HT1080 (cell line): Measurements from ENCODE around the gene TNFSF18. TPM values are rescaled to one million over a fixed set of nuclear protein-coding genes. Genes with fewer than 3 reads are reported as not detected.
"Not testable (repeated sequence)": the region's sequence is repeated elsewhere in the genome, so short reads cannot be mapped to it uniquely, and the experiment has no call there.

Experiments
- DNase-seq: peaks from one replicate; pipeline ENCODE4 v3.0.0-alpha.2; 2015; ENCODE audit warnings: low read depth
- polyA plus RNA-seq, 2 experiments: library from polyadenylated mRNA; depleted of rRNA; stranded (reverse); fragments of >200 nt; gene quantifications; 2 replicates each; pipeline ENCODE4 v1.2.3, GENCODE V29; 2015
- total RNA-seq: library from RNA; depleted of rRNA; stranded (reverse); fragments of >200 nt; shearing (Covaris generic); gene quantifications from 2 replicates; pipeline ENCODE4 v1.2.3, GENCODE V29; 2014; rRNA removed

TNFSF18 gene
- 0.03 TPM in 1 of 2 replicates, not detected in the other for total RNA-seq
- polyA plus RNA-seq (2015; cell fraction: cytosol; rRNA removed) = 0.06 and 0.19 TPM in 2 replicates
- polyA plus RNA-seq (2015; cell fraction: nucleus; rRNA removed) = not detected in 2 replicates

- no peak for DNase-seq
Measured at GRCh38 chr1:173050865-173051264, at the start of gene TNFSF18. TSS of gene TNFSF18 (minus strand) at chr1:173050941. CDS start at chr1:173050896, 45 bp downstream.

- DNase-seq = no peak
Measured at GRCh38 chr1:173099166-173099565, 48.4 kb upstream of the TNFSF18 start.

GRCh38 chr1:173098117-173098516 lies 47.4 kb upstream of the TNFSF18 start:
- no peak for DNase-seq

GRCh38 chr1:173097001-173097400 lies 46.3 kb upstream of the TNFSF18 start:
- no peak for DNase-seq

GRCh38 chr1:173095632-173096031 lies 44.9 kb upstream of the TNFSF18 start:
- DNase-seq = peak; percentile 76

GRCh38 chr1:173094541-173094940 lies 43.8 kb upstream of the TNFSF18 start:
- no peak for DNase-seq

GRCh38 chr1:173093691-173094445 lies 43.1 kb upstream of the TNFSF18 start:
- no peak for DNase-seq

- DNase-seq = no peak
Measured at GRCh38 chr1:173084292-173084691, 33.6 kb upstream of the TNFSF18 start.

GRCh38 chr1:173082913-173083312 lies 32.2 kb upstream of the TNFSF18 start:
- DNase-seq = no peak

- DNase-seq = not testable (repeated sequence)
Measured at GRCh38 chr1:173074217-173074616, 23.5 kb upstream of the TNFSF18 start.

GRCh38 chr1:173064011-173064410 lies 13.3 kb upstream of the TNFSF18 start:
- DNase-seq = peak; percentile 13

GRCh38 chr1:173063171-173063570 lies 12.4 kb upstream of the TNFSF18 start:
- DNase-seq = no peak

GRCh38 chr1:173062150-173062938 lies 11.6 kb upstream of the TNFSF18 start:
- DNase-seq = peak; percentile 78

GRCh38 chr1:173058556-173058955 lies 7.8 kb upstream of the TNFSF18 start:
- DNase-seq = no peak

GRCh38 chr1:173057984-173058383 lies 7.2 kb upstream of the TNFSF18 start:
- DNase-seq = no peak

- no peak for DNase-seq
Measured at GRCh38 chr1:173056365-173056764, 5.6 kb upstream of the TNFSF18 start.

- peak; percentile 15 for DNase-seq
Measured at GRCh38 chr1:173052681-173053196, 2.0 kb upstream of the TNFSF18 start.

- DNase-seq = no peak
Measured at GRCh38 chr1:173049322-173049633, 1.5 kb downstream of the TNFSF18 start.

GRCh38 chr1:173048621-173049321 lies 2.0 kb downstream of the TNFSF18 start:
- peak; percentile 63 for DNase-seq

GRCh38 chr1:173044656-173045055 lies 6.1 kb downstream of the TNFSF18 start:
- no peak for DNase-seq

- peak; percentile 77 for DNase-seq
Measured at GRCh38 chr1:173043253-173043652, 7.5 kb downstream of the TNFSF18 start.

- peak; percentile 55 for DNase-seq
Measured at GRCh38 chr1:173042806-173043205, 7.9 kb downstream of the TNFSF18 start.
